Uterus (tissue), 2 donors: ENCODE results near the gene MYH13.

ENCODE experiments used
- POLR2A ChIP-seq, 2 donors: fragments of 450-650 bp; IDR thresholded peaks; one replicate each; pipeline ENCODE4 v1.6.1; 2016; ENCODE audit warnings: antibody characterized with exemption in 2 of 2, mild to moderate bottlenecking in 1 of 2, moderate library complexity in 1 of 2
- TF ChIP-seq, protein P1 (sequence below), 4 experiments: fragments of 200-600 bp in 2 of 4; fragments of 450-650 bp in 2 of 4; sonication (generic) in 2 of 4; IDR thresholded peaks; one replicate each; pipeline ENCODE4 v1.5.1; 2016 to 2019; ENCODE audit warnings: antibody characterized with exemption in 4 of 4, mild to moderate bottlenecking in 2 of 4, moderate library complexity in 1 of 4

GRCh38 chr17:10304758-10305300 is 68.0 kb downstream of the MYH13 start:
- TF ChIP-seq, protein P1, sequence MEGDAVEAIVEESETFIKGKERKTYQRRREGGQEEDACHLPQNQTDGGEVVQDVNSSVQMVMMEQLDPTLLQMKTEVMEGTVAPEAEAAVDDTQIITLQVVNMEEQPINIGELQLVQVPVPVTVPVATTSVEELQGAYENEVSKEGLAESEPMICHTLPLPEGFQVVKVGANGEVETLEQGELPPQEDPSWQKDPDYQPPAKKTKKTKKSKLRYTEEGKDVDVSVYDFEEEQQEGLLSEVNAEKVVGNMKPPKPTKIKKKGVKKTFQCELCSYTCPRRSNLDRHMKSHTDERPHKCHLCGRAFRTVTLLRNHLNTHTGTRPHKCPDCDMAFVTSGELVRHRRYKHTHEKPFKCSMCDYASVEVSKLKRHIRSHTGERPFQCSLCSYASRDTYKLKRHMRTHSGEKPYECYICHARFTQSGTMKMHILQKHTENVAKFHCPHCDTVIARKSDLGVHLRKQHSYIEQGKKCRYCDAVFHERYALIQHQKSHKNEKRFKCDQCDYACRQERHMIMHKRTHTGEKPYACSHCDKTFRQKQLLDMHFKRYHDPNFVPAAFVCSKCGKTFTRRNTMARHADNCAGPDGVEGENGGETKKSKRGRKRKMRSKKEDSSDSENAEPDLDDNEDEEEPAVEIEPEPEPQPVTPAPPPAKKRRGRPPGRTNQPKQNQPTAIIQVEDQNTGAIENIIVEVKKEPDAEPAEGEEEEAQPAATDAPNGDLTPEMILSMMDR (IDR thresholded peaks at IDR 0.05) = no peak
- TF ChIP-seq POLR2A (IDR thresholded peaks at IDR 0.05) = no peak
